ENCODE data around the gene VSIG10L.

The VSIG10L gene

GRCh38 chr19:51317376-51317775 is 24.6 kb downstream of the VSIG10L start:
- no peak for DNase-seq (ENCODE audit: low read depth)

- no peak for DNase-seq (ENCODE audit: low read depth)
These were observed 25.3 kb downstream of the VSIG10L start for GRCh38 chr19:51316688-51317087.

GRCh38 chr19:51311351-51312257 is 30.3 kb downstream of the VSIG10L start, which contains the start of gene IGLON5:
IGLON5 (plus strand) TSS chr19:51311644; CDS start chr19:51311848, 204 bp downstream.
- DNase-seq (ENCODE audit: low read depth): no peak

- DNase-seq (ENCODE audit: low read depth): no peak
These were observed 36.5 kb downstream of the VSIG10L start for GRCh38 chr19:51305479-51305878.

GRCh38 chr19:51301266-51301665 is 40.7 kb downstream of the VSIG10L start:
- no peak for DNase-seq (ENCODE audit: low read depth)

GRCh38 chr19:51297406-51297805 is 44.5 kb downstream of the VSIG10L start:
- no peak for DNase-seq (ENCODE audit: low read depth)

GRCh38 chr19:51296336-51297093 is 45.4 kb downstream of the VSIG10L start:
- no peak for DNase-seq (ENCODE audit: low read depth)

- no peak for DNase-seq (ENCODE audit: low read depth)
These were observed 46.4 kb downstream of the VSIG10L start for GRCh38 chr19:51295382-51296126.

GRCh38 chr19:51294977-51295375 is 47.0 kb downstream of the VSIG10L start:
- DNase-seq (ENCODE audit: low read depth): no peak

GRCh38 chr19:51294211-51294976 is 47.5 kb downstream of the VSIG10L start:
- DNase-seq (ENCODE audit: low read depth): no peak

GRCh38 chr19:51293571-51294210 is 48.2 kb downstream of the VSIG10L start:
- no peak for DNase-seq (ENCODE audit: low read depth)

- no peak for DNase-seq (ENCODE audit: low read depth)
These were observed 49.0 kb downstream of the VSIG10L start for GRCh38 chr19:51292971-51293370.

GRCh38 chr19:51289635-51290034 is 52.3 kb downstream of the VSIG10L start:
- DNase-seq (ENCODE audit: low read depth): no peak

GRCh38 chr19:51285682-51286081 is 56.3 kb downstream of the VSIG10L start:
- no peak for DNase-seq (ENCODE audit: low read depth)

- DNase-seq (ENCODE audit: low read depth): no peak
These were observed 59.6 kb downstream of the VSIG10L start for GRCh38 chr19:51282335-51282734.
